Endothelial cell of umbilical vein (primary cell): ENCODE results near the gene ALDH3A2.

Experiments used
- CTCF ChIP-seq, 2 donors: IDR thresholded peaks; 1 replicate in 1 of 2; 2 replicates in 1 of 2; pipeline ENCODE4 v1.5.1; 2011; ENCODE audit warnings: low read length in 2 of 2, mild to moderate bottlenecking in 2 of 2, moderate library complexity in 2 of 2, control low read depth in 1 of 2, inconsistent platforms in 1 of 2, low read depth in 1 of 2; ENCODE audit not compliant: insufficient read depth in 1 of 2; ENCODE audit errors: extremely low read depth in 1 of 2
- JUN ChIP-seq: IDR thresholded peaks from 2 replicates; pipeline ENCODE4 v1.6.1; 2011; ENCODE audit warnings: borderline replicate concordance, low read depth; ENCODE audit not compliant: insufficient read length, insufficient read depth
- MAX ChIP-seq: IDR thresholded peaks from 2 replicates; pipeline ENCODE4 v1.6.1; 2011; ENCODE audit not compliant: insufficient read depth, insufficient read length
- POLR2A ChIP-seq: IDR thresholded peaks from 2 replicates; pipeline ENCODE4 v1.6.1; 2012; ENCODE audit warnings: low read depth, mild to moderate bottlenecking, control low read depth, low read length

- TF ChIP-seq POLR2A (no peak), CTCF (IDR thresholded peaks at IDR 0.05; ENCODE audit: extremely low read depth in 1 of 2, insufficient read depth in 1 of 2, low read depth in 1 of 2, low read length in 2 of 2) (no peak), MAX (no peak), JUN (no peak)
Measured at GRCh38 chr17:19677736-19678379, 29.3 kb downstream of the ALDH3A2 start.
